ENCODE measurements around the gene DOCK4. TPM values are rescaled to one million over a fixed set of nuclear protein-coding genes. Genes with fewer than 3 reads are reported as not detected.

The DOCK4 gene
- total RNA-seq, 1 experiment from 2014 or later = 3.4 TPM

DNA sequence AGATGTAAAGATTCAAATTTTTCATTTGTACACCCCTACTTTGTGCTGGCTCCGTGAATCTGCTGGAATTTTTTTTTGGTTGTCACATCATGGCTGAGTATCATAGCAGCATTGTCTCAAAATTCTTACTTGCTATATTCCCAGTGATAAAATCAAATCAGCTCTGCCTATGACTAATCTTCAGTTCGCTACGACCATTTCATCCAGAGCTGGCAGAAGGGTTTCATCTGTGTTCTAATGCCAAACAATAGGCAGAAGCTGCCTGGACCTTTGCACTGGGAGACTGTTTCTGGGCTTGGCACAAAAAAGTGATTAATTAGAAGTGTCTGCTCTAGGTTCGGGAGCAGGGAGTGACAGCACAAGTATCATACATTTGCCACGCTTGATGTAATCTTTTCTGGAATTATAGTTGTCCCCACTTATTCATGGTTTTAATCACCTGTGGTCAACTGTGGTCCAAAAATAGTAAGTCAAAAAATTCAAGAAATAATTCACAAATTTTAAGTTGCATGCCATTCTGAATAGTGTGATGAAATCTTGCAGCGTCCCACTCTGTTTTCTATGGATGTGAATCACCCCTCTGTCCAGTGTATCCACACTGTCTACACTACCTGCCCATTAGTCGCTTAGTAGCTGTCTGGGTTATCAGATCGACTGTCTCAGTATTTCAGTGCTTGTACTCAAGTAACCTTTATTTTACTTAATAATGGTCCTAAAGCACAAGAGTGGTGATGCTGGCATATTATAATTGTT lies 523.4 kb downstream of the DOCK4 start:
- no peak for DNase-seq
- TF ChIP-seq, protein P1, sequence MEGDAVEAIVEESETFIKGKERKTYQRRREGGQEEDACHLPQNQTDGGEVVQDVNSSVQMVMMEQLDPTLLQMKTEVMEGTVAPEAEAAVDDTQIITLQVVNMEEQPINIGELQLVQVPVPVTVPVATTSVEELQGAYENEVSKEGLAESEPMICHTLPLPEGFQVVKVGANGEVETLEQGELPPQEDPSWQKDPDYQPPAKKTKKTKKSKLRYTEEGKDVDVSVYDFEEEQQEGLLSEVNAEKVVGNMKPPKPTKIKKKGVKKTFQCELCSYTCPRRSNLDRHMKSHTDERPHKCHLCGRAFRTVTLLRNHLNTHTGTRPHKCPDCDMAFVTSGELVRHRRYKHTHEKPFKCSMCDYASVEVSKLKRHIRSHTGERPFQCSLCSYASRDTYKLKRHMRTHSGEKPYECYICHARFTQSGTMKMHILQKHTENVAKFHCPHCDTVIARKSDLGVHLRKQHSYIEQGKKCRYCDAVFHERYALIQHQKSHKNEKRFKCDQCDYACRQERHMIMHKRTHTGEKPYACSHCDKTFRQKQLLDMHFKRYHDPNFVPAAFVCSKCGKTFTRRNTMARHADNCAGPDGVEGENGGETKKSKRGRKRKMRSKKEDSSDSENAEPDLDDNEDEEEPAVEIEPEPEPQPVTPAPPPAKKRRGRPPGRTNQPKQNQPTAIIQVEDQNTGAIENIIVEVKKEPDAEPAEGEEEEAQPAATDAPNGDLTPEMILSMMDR (IDR thresholded peaks at IDR 0.05; ENCODE audit: unreplicated experiment) = no peak
- Mint-ChIP-seq H3K27me3 (ENCODE audit: unreplicated experiment) (no peaks in the 10 kb centered on the region), H3K36me3 (ENCODE audit: insufficient read depth, unreplicated experiment) (no peaks in the 10 kb centered on the region), H3K9me3 (ENCODE audit: low read depth, unreplicated experiment) (peaks cover 3% of the 10 kb centered on the region), H3K27ac (ENCODE audit: unreplicated experiment) (no peak overlapping the region), H3K4me3 (ENCODE audit: low read depth, unreplicated experiment) (no peak overlapping the region), H3K4me1 (ENCODE audit: low read depth, unreplicated experiment) (no peaks in the 10 kb centered on the region)
- CTCF ChIA-PET = no interaction called here
- no TSS peak for BruUV-seq (replicated peaks)
- intact Hi-C loops (cut with micrococcal nuclease; ENCODE audit: unreplicated experiment) = no loop called here

DNA sequence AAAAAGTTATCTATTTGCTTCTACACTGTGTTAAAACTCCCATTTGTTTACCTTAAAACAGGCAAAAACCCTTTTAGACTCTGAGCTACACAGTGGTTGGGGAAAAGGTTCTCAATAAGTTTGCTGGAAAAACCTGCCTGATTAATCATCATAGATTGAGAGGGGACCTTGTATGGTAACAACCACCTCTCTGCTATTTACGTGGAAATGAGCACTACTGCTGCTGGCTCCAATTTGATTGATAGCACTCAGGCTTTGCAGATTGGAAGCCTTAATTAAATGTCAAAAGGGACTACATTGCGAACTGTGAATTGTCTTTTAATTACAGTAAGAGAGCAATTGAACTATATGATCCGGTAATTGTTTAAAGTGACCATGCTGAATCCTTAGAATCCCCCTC lies 525.0 kb downstream of the DOCK4 start:
- Mint-ChIP-seq H3K4me1 (ENCODE audit: low read depth, unreplicated experiment) (no peaks in the 10 kb centered on the region), H3K36me3 (ENCODE audit: insufficient read depth, unreplicated experiment) (no peaks in the 10 kb centered on the region), H3K9me3 (ENCODE audit: low read depth, unreplicated experiment) (peaks cover 3% of the 10 kb centered on the region), H3K27me3 (ENCODE audit: unreplicated experiment) (no peaks in the 10 kb centered on the region), H3K4me3 (ENCODE audit: low read depth, unreplicated experiment) (no peak overlapping the region), H3K27ac (ENCODE audit: unreplicated experiment) (no peak overlapping the region)
- TF ChIP-seq, protein P1 (IDR thresholded peaks at IDR 0.05; ENCODE audit: unreplicated experiment) = no peak
- CTCF ChIA-PET = no interaction called here
- no peak for DNase-seq
- intact Hi-C loops (cut with micrococcal nuclease; ENCODE audit: unreplicated experiment) = no loop called here
- no TSS peak for BruUV-seq (replicated peaks)

DNA sequence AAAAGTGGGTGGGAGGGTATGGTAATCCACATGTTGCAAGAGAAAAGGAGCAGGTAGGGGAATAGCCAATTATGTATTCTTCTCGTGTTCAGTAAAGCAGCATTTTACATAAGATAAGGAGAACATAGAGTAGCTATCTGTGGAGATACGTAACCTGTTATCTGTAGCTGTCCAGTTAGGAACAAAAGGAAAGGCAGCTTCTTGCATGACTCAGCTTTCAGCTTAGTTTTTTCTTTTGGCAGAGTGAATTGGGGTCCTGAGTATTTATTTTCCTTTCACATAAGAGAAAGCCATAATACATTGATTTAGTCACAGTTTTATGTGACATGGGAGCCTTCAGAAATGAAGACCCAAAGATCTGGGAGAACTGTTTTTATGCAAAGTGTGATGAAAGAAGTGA lies 527.2 kb downstream of the DOCK4 start:
- Mint-ChIP-seq H3K27me3 (ENCODE audit: unreplicated experiment) (no peaks in the 10 kb centered on the region), H3K9me3 (ENCODE audit: low read depth, unreplicated experiment) (peaks cover 1% of the 10 kb centered on the region), H3K27ac (ENCODE audit: unreplicated experiment) (no peak overlapping the region), H3K4me1 (ENCODE audit: low read depth, unreplicated experiment) (no peaks in the 10 kb centered on the region), H3K36me3 (ENCODE audit: insufficient read depth, unreplicated experiment) (no peaks in the 10 kb centered on the region), H3K4me3 (ENCODE audit: low read depth, unreplicated experiment) (no peak overlapping the region)
- BruUV-seq (replicated peaks) = no TSS peak
- CTCF ChIA-PET = no interaction called here
- intact Hi-C loops (cut with micrococcal nuclease; ENCODE audit: unreplicated experiment) = no loop called here
- TF ChIP-seq, protein P1 (IDR thresholded peaks at IDR 0.05; ENCODE audit: unreplicated experiment) = no peak
- DNase-seq = no peak

DNA sequence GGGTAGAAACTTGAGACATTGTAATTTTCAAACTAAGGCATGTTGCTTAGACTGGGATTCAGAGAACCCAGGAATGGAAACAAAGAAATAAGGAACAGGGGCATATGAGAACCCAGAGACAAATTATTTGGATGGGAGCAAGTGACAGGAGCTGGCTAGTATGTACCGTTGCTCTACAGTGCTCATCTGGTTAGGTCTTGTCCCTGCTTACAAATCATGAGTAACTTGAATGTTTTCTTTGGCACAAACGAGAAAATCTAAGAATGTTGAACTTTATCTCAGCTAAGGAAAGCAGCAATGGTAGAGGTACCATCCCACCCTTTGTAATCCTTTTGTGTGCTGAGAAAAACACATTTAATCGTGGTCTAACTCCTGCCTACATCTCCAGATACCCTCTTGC lies 527.9 kb downstream of the DOCK4 start:
- CTCF ChIA-PET = interaction anchor here (0.7 kb wide), 1 partner anchor 1114 kb away, joined by 3 read pairs; no protein-coding TSS in a partner anchor

More for the DNA sequence above, 527.9 kb downstream of the DOCK4 start:
- Mint-ChIP-seq H3K36me3 (ENCODE audit: insufficient read depth, unreplicated experiment) (no peaks in the 10 kb centered on the region), H3K27me3 (ENCODE audit: unreplicated experiment) (no peaks in the 10 kb centered on the region), H3K9me3 (ENCODE audit: low read depth, unreplicated experiment) (no peaks in the 10 kb centered on the region), H3K4me3 (ENCODE audit: low read depth, unreplicated experiment) (no peak overlapping the region), H3K27ac (ENCODE audit: unreplicated experiment) (no peak overlapping the region), H3K4me1 (ENCODE audit: low read depth, unreplicated experiment) (no peaks in the 10 kb centered on the region)
- intact Hi-C loops (cut with micrococcal nuclease; ENCODE audit: unreplicated experiment) = no loop called here
- TF ChIP-seq, protein P1 (IDR thresholded peaks at IDR 0.05; ENCODE audit: unreplicated experiment) = no peak
- no TSS peak for BruUV-seq (replicated peaks)
- no peak for DNase-seq

All from Calu3 (cell line).